Measurements from ENCODE around the gene RCOR3.

RCOR3 gene

GRCh38 chr1:211328084-211328694 is 69.0 kb downstream of the RCOR3 start:
- TF ChIP-seq ZFP3 (CRISPR knock-in tag; IDR thresholded peaks at IDR 0.05) = no peak
- TF ChIP-seq CREB5 (CRISPR knock-in tag; IDR thresholded peaks at IDR 0.05; ENCODE audit: low read depth) = no peak
- no peak for TF ChIP-seq TSHZ2 (CRISPR knock-in tag; IDR thresholded peaks at IDR 0.05)
- TF ChIP-seq ARNTL (CRISPR knock-in tag; IDR thresholded peaks at IDR 0.05; ENCODE audit: borderline replicate concordance, low read depth) = no peak
- no peak for TF ChIP-seq CSDC2 (CRISPR knock-in tag; IDR thresholded peaks at IDR 0.05)

GRCh38 chr1:211328866-211329475 is 69.8 kb downstream of the RCOR3 start:
- ATAC-seq = no peak
- TF ChIP-seq TSHZ2 (CRISPR knock-in tag; IDR thresholded peaks at IDR 0.05) (no peak), ARNTL (CRISPR knock-in tag; IDR thresholded peaks at IDR 0.05; ENCODE audit: borderline replicate concordance, low read depth) (no peak), TCF4 (CRISPR knock-in tag; IDR thresholded peaks at IDR 0.05; ENCODE audit: borderline replicate concordance) (no peak), GLIS3 (CRISPR knock-in tag; IDR thresholded peaks at IDR 0.05) (no peak)

More at GRCh38 chr1:211328084-211328694, 69.0 kb downstream of the RCOR3 start:
- no peak for ATAC-seq

- no peak for ATAC-seq
- TF ChIP-seq ARNTL (CRISPR knock-in tag; IDR thresholded peaks at IDR 0.05; ENCODE audit: borderline replicate concordance, low read depth) (no peak), TOX (CRISPR knock-in tag; IDR thresholded peaks at IDR 0.05; ENCODE audit: borderline replicate concordance) (no peak)
Measured at GRCh38 chr1:211329764-211330201, 70.6 kb downstream of the RCOR3 start.

- no peak for ATAC-seq
- TF ChIP-seq TSHZ2 (CRISPR knock-in tag; IDR thresholded peaks at IDR 0.05) (no peak), CREB5 (CRISPR knock-in tag; IDR thresholded peaks at IDR 0.05; ENCODE audit: low read depth) (no peak), TCF4 (CRISPR knock-in tag; IDR thresholded peaks at IDR 0.05; ENCODE audit: borderline replicate concordance) (no peak), ZFP30 (CRISPR knock-in tag; IDR thresholded peaks at IDR 0.05) (no peak)
Measured at GRCh38 chr1:211330282-211330936, 71.2 kb downstream of the RCOR3 start.

Data from SK-N-SH treated with all-trans-retinoic acid at 6 μM for 48 hours (cell line).